GM19395 (cell line): ENCODE data around the gene UBE4B.
"Not testable (repeated sequence)": the region's sequence is repeated elsewhere in the genome, so short reads cannot be mapped to it uniquely, and the experiment has no call there.

Source experiments
- ATAC-seq: cut with Tn5 transposase; IDR thresholded peaks from one replicate; pipeline ENCODE4 v1.9.1; 2021; ENCODE audit warnings: mild to moderate bottlenecking, moderate library complexity; ENCODE audit not compliant: unreplicated experiment

UBE4B gene

GRCh38 chr1:10170239-10170574 lies 137.4 kb downstream of the UBE4B start:
- peak; percentile 69 for ATAC-seq

- no peak for ATAC-seq
Observed at GRCh38 chr1:10171105-10171767, 138.5 kb downstream of the UBE4B start.

GRCh38 chr1:10171995-10172669 lies 139.4 kb downstream of the UBE4B start:
- ATAC-seq, result no peak

- ATAC-seq, result no peak
Observed at GRCh38 chr1:10173582-10173981, 140.8 kb downstream of the UBE4B start.

GRCh38 chr1:10177876-10178275 lies 145.1 kb downstream of the UBE4B start:
- ATAC-seq, result no peak

- ATAC-seq, result no peak
Observed at GRCh38 chr1:10178597-10179405, 146.0 kb downstream of the UBE4B start.

- ATAC-seq, result no peak
Observed at GRCh38 chr1:10179406-10180091, 146.8 kb downstream of the UBE4B start.

- no peak for ATAC-seq
Observed at GRCh38 chr1:10181154-10181553, 148.4 kb downstream of the UBE4B start.

GRCh38 chr1:10185759-10186158 lies 153.0 kb downstream of the UBE4B start:
- ATAC-seq, result no peak

- ATAC-seq, result no peak
Observed at GRCh38 chr1:10186331-10187025, 153.7 kb downstream of the UBE4B start.

GRCh38 chr1:10187026-10187334 lies 154.2 kb downstream of the UBE4B start:
- ATAC-seq, result no peak

GRCh38 chr1:10188133-10188650 lies 155.4 kb downstream of the UBE4B start:
- no peak for ATAC-seq

GRCh38 chr1:10189659-10190058 lies 156.9 kb downstream of the UBE4B start:
- no peak for ATAC-seq

- ATAC-seq, result no peak
Observed at GRCh38 chr1:10192263-10192662, 159.5 kb downstream of the UBE4B start.

GRCh38 chr1:10193288-10193687 lies 160.5 kb downstream of the UBE4B start:
- ATAC-seq, result no peak

- ATAC-seq, result no peak
Observed at GRCh38 chr1:10195570-10195969, 162.8 kb downstream of the UBE4B start.

- no peak for ATAC-seq
Observed at GRCh38 chr1:10196976-10197375, 164.2 kb downstream of the UBE4B start.

GRCh38 chr1:10200620-10201019 lies 167.9 kb downstream of the UBE4B start:
- ATAC-seq, result no peak

- no peak for ATAC-seq
Observed at GRCh38 chr1:10204003-10204642, 171.4 kb downstream of the UBE4B start.

- not testable (repeated sequence) for ATAC-seq
Observed at GRCh38 chr1:10205206-10205605, 172.4 kb downstream of the UBE4B start.
